Measurements from ENCODE around the gene FAM3B.

- no peak for TF ChIP-seq EZH2 (IDR thresholded peaks at IDR 0.05; ENCODE audit: borderline replicate concordance, low read length)
- no peak for TF ChIP-seq CTCF (IDR thresholded peaks at IDR 0.05; ENCODE audit: low read length)
Measured at GRCh38 chr21:41345934-41346685, 29.5 kb downstream of the FAM3B start.

Measured in OCI-LY1 (cell line).